ENCODE measurements around the gene TRABD2B. TPM values are rescaled to one million over a fixed set of nuclear protein-coding genes. Genes with fewer than 3 reads are reported as not detected.

TRABD2B gene
- total and polyA plus RNA-seq, 2 of the 4 experiments (the other 2 are of a cell fraction), result not detected

GRCh38 chr1:47870946-47871676 lies 126.1 kb downstream of the TRABD2B start:
- Histone ChIP-seq H2AFZ (replicated peaks; ENCODE audit: low read length, poor library complexity) (no peak overlapping the region), H3K18ac (ENCODE audit: low read depth, low read length) (no peak overlapping the region), H3K27ac (ENCODE audit: insufficient read depth, low read length) (no peak overlapping the region), H3K79me1 (ENCODE audit: low read depth in 1 of 2, low read length in 2 of 2) (no peaks in the 10 kb centered on the region), H3K14ac (replicated peaks; ENCODE audit: low read depth, low read length) (no peak overlapping the region), H3K4me2 (ENCODE audit: low read depth, low read length) (no peak overlapping the region), H3K4me3 (ENCODE audit: insufficient read depth, low read depth, low read length) (no peak overlapping the region), H4K20me1 (ENCODE audit: insufficient read depth, low read length) (no peaks in the 10 kb centered on the region), H2BK20ac (ENCODE audit: low read depth, low read length) (no peak overlapping the region), H2AK5ac (ENCODE audit: low read depth, low read length) (no peak overlapping the region), H3K4ac (ENCODE audit: low read depth, low read length) (no peak overlapping the region), H2BK120ac (ENCODE audit: low read depth, low read length) (no peak overlapping the region), H4K91ac (ENCODE audit: insufficient read depth, low read depth, low read length) (no peak overlapping the region), H3K27me3 (ENCODE audit: control insufficient read depth, insufficient read depth, low read length) (no peaks in the 10 kb centered on the region), H3K36me3 (ENCODE audit: control insufficient read depth, insufficient read depth, low read length) (no peaks in the 10 kb centered on the region), H2AK9ac (replicated peaks; ENCODE audit: low read depth, low read length, poor library complexity) (no peak overlapping the region), H2BK5ac (ENCODE audit: low read depth, low read length, poor library complexity, severe bottlenecking) (no peak overlapping the region), H4K8ac (ENCODE audit: low read depth in 2 of 2, low read length in 2 of 2) (no peak overlapping the region), H4K5ac (ENCODE audit: low read depth, low read length) (no peak overlapping the region), H3K9me1 (ENCODE audit: insufficient read depth, low read length) (no peaks in the 10 kb centered on the region), H3K23ac (ENCODE audit: low read depth, low read length) (no peak overlapping the region), H3K4me1 (ENCODE audit: control insufficient read depth, insufficient read depth, low read length) (no peaks in the 10 kb centered on the region), H2BK15ac (ENCODE audit: low read depth, low read length) (no peak overlapping the region), H3K56ac (ENCODE audit: extremely low read depth, insufficient read depth, low read length) (no peak overlapping the region), H3K9me3 (ENCODE audit: control insufficient read depth, insufficient read depth, low read length) (no peaks in the 10 kb centered on the region), H3K9ac (ENCODE audit: low read depth, low read length) (no peak overlapping the region)
- no TSS peak for BruUV-seq (replicated peaks)
- ATAC-seq (ENCODE audit: low read depth), result no peak
- WGBS, 2 experiments (ENCODE audit: extremely low coverage in 2 of 2, insufficient read length in 1 of 2), result no CpG with 5 or more reads among the region's 8 CpGs
- ChIA-PET CTCF (no interaction called here), POLR2A (ENCODE audit: unreplicated experiment) (no interaction called here)
- no peak for DNase-seq
- dilution Hi-C loops (cut with HindIII; ENCODE audit: low sequenced_read_pairs, unreplicated experiment), result no loop called here
- in situ Hi-C loops (cut with MboI; ENCODE audit: low sequenced_read_pairs), result no loop called here
- intact Hi-C loops (cut with micrococcal nuclease), result no loop called here
- TF ChIP-seq MAZ (IDR thresholded peaks at IDR 0.05; ENCODE audit: borderline replicate concordance, low read depth, low read length) (no peak), BHLHE40 (IDR thresholded peaks at IDR 0.05; ENCODE audit: low read depth, low read length) (no peak), ELK1 (IDR thresholded peaks at IDR 0.05; ENCODE audit: borderline replicate concordance, low read depth, low read length) (no peak), MXI1 (IDR thresholded peaks at IDR 0.05; ENCODE audit: borderline replicate concordance, low read depth, low read length) (no peak), CTCF (conservative IDR thresholded peaks at IDR 0.05; ENCODE audit: low read depth, low read length) (no peak), RCOR1 (IDR thresholded peaks at IDR 0.05; ENCODE audit: insufficient replicate concordance, low read length) (no peak), NFE2L2 (IDR thresholded peaks at IDR 0.05; ENCODE audit: low read depth, low read length) (no peak), SMC3 (IDR thresholded peaks at IDR 0.05; ENCODE audit: low read depth, low read length) (no peak), FOS (IDR thresholded peaks at IDR 0.05; ENCODE audit: low read depth, low read length) (no peak), USF2 (IDR thresholded peaks at IDR 0.05; ENCODE audit: low read depth, low read length) (no peak), CHD1 (IDR thresholded peaks at IDR 0.05; ENCODE audit: low read depth, low read length) (no peak), RAD21 (IDR thresholded peaks at IDR 0.05; ENCODE audit: low read length) (no peak), RFX5 (IDR thresholded peaks at IDR 0.05; ENCODE audit: low read depth, low read length) (no peak), CEBPB (IDR thresholded peaks at IDR 0.05; ENCODE audit: low read depth, low read length) (no peak), POLR2A (IDR thresholded peaks at IDR 0.05; ENCODE audit: low read depth, low read length) (no peak), MAFK (IDR thresholded peaks at IDR 0.05; ENCODE audit: low read depth, low read length) (no peak)
